Measurements from ENCODE around the gene KRTAP10-8. TPM values are rescaled to one million over a fixed set of nuclear protein-coding genes. Genes with fewer than 3 reads are reported as not detected.

The KRTAP10-8 gene
- total RNA-seq, result not detected

GRCh38 chr21:44612029-44612486 lies at the start of gene KRTAP10-8:
Gene KRTAP10-8 (plus strand): TSS chr21:44612079. CDS start chr21:44612101, 22 bp downstream.

GRCh38 chr21:44573630-44574456 lies 38.0 kb upstream of the KRTAP10-8 start, which contains the start of gene KRTAP10-4:
Gene KRTAP10-4 (plus strand): TSS chr21:44573729. CDS start chr21:44573759, 30 bp downstream.

GRCh38 chr21:44580231-44580821 lies 31.6 kb upstream of the KRTAP10-8 start, which contains the start of gene KRTAP10-5:
Gene KRTAP10-5 (minus strand): TSS chr21:44580604. CDS start chr21:44580578, 26 bp downstream.

GRCh38 chr21:44592446-44593311 lies 19.2 kb upstream of the KRTAP10-8 start, which contains the start of gene KRTAP10-6:
Gene KRTAP10-6 (minus strand): TSS chr21:44592505. CDS start chr21:44592484, 21 bp downstream.

GRCh38 chr21:44600118-44600978 lies 11.5 kb upstream of the KRTAP10-8 start, which contains the start of gene KRTAP10-7:
Gene KRTAP10-7 (plus strand): TSS chr21:44600597. CDS start chr21:44600622, 25 bp downstream.

GRCh38 chr21:44626673-44627143 lies 14.8 kb downstream of the KRTAP10-8 start, which contains the start of gene KRTAP10-9:
Gene KRTAP10-9 (plus strand): TSS chr21:44627093. CDS start chr21:44627172, 79 bp downstream.

GRCh38 chr21:44637018-44637850 lies 25.4 kb downstream of the KRTAP10-8 start, which contains the start of gene KRTAP10-10:
Gene KRTAP10-10 (plus strand): TSS chr21:44637356. CDS start chr21:44637418, 62 bp downstream.

GRCh38 chr21:44646366-44647221 lies 34.7 kb downstream of the KRTAP10-8 start, which contains the start of gene KRTAP10-11:
Gene KRTAP10-11 (plus strand): TSS chr21:44646414. CDS start chr21:44646459, 45 bp downstream.

GRCh38 chr21:44654576-44655175 lies 42.8 kb downstream of the KRTAP10-8 start, which contains the start of gene KRTAP12-4:
Gene KRTAP12-4 (minus strand): TSS chr21:44654659. CDS start chr21:44654614, 45 bp downstream.

GRCh38 chr21:44657635-44658540 lies 46.0 kb downstream of the KRTAP10-8 start, which contains the start of gene KRTAP12-3:
Gene KRTAP12-3 (plus strand): TSS chr21:44657932. CDS start chr21:44657980, 48 bp downstream.

Other genes starting within 250 kb of the KRTAP10-8 start
- 13.5 TPM for gene LRRC3, start 156.6 kb upstream of the KRTAP10-8 start, total RNA-seq
- not detected for gene KRTAP10-1, start 71.9 kb upstream of the KRTAP10-8 start, total RNA-seq
- not detected for gene KRTAP10-2, start 60.6 kb upstream of the KRTAP10-8 start, total RNA-seq
- not detected for gene KRTAP10-3, start 53.3 kb upstream of the KRTAP10-8 start, total RNA-seq
- gene KRTAP10-4, start 38.4 kb upstream of the KRTAP10-8 start, total RNA-seq, result not detected
- not detected for gene KRTAP10-5, start 31.5 kb upstream of the KRTAP10-8 start, total RNA-seq
- not detected for gene KRTAP10-6, start 19.6 kb upstream of the KRTAP10-8 start, total RNA-seq
- gene KRTAP10-7, start 11.5 kb upstream of the KRTAP10-8 start, total RNA-seq, result not detected
- gene KRTAP10-9, start 15.0 kb downstream of the KRTAP10-8 start, total RNA-seq, result not detected
- not detected for gene KRTAP10-10, start 25.3 kb downstream of the KRTAP10-8 start, total RNA-seq
- gene KRTAP10-11, start 34.3 kb downstream of the KRTAP10-8 start, total RNA-seq, result not detected
- gene KRTAP12-4, start 42.6 kb downstream of the KRTAP10-8 start, total RNA-seq, result not detected
- not detected for gene KRTAP12-3, start 45.9 kb downstream of the KRTAP10-8 start, total RNA-seq
- gene KRTAP12-2, start 54.8 kb downstream of the KRTAP10-8 start, total RNA-seq, result not detected
- gene KRTAP12-1, start 70.1 kb downstream of the KRTAP10-8 start, total RNA-seq, result not detected
- gene KRTAP10-12, start 85.1 kb downstream of the KRTAP10-8 start, total RNA-seq, result not detected
- not detected for gene TSPEAR, start 99.5 kb downstream of the KRTAP10-8 start, total RNA-seq
- 119 TPM for gene UBE2G2, start 189.7 kb downstream of the KRTAP10-8 start, total RNA-seq
- gene SUMO3, start 206.0 kb downstream of the KRTAP10-8 start, total RNA-seq, result 47.3 TPM